NCI-H187 treated with DMSO at 0.1 percent for 48 hours (cell line): ENCODE data around the gene METTL3.

Source experiments
- DNase-seq: peaks from one replicate; lab custom pipeline; 2025; lab: John Stamatoyannopoulos, UW

Gene METTL3

DNA sequence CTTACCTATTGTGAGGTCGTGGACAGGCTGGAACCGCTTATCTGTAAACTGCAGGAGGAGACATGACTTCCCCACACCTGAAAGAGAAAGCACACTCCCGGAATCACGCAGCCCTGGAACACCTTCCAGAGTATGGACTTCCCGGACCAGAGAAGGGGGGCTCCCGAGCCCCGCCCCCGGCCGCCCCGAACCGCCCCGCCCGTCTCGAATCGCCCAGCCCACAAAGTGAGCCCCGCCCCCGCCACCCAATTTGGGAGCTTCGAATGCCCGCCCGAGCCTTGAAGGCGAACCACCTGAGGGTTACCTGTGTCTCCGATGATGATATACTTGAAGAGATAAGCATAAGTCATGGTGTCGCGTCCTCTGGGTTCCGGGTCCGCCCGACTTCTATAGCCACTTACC, 34.6 kb downstream of the METTL3 start:
- DNase-seq, result no peak

DNA sequence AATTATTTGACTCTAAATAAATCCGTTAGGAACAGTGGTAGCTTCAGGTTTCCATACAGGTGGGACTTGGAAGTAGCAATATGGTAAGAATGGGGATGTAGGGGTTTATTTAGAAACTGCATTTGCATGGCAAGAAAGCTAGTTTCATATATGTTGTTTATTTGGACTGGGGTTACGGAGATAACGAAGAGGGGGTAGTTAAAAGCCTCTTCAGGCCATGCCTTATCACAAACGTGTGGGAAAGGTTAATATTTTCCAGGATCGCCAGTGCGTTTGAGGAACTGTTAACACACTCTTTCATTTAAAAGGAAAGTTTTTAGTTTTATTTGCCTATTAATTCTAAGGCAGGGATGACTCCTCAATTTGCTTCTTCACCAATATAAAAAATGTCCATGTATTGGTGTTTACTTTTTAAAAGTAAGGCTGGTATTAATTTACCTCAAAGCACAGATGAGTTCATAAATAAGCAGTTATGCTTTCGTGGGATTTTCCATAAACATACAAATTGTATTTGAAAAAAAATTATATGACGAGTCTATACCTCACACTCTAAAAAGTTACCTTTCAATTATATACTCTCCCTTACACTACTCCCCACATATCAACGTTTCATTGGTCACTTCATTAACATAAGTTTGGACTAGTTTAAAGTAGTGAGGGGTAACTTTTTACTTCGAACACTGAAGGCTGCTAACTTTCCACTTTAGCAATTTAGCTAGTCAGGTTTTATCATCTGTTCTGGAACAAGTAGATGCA, 35.2 kb downstream of the METTL3 start:
- DNase-seq, result no peak

DNA sequence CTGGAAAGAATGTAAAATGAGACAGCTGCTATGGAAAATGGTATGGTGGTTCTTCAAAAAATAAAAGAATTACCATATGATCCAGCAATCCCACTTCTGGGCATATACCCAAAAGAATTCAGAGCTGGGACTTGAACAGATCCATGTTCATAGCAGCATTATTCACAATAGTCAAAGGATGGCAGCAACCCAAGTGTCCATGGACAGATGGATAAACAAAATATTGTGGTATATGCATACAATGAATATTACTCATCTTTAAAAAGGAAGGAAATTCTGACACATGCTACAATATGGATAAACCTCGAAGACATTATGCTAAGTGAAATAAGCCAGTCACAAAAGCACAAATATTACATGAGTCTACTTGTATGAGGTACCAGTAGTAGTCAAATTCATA, 43.5 kb downstream of the METTL3 start:
- DNase-seq, result no peak

DNA sequence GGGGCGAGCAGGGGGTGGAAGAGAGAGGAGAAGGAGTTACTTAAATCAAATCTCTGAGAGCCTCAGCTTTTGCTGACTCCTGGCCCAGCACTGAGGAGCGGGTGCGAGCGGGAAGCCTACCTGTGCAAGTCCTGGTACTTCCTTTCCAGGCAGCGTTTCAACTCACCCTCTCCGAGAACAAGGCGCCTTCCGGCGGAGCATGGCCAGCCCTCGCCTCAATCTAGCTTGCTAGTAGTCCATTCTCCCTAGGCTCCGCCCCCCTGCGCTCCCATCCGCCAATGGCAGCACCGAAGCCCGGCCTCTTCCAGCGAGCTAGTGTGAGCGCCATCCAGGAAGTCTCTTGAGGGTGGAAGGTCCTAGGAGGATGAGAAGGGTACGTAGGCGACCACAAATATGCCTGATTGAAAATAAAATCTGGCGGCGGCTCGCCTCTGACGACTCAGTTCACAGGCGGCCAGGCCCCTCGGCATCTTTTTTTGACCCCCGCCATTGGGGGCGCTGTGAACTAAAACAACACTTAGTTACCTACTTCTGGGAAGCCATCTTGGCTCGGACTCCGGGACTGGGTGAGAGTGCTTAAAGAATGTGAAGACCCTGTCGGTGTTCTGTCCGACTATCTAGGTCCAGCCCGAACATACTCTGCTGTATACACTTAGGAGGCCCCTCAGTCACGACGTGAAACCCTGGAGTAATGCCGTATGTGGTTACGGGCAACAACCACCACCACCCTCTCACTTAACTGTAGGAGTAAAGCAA, 55.0 kb downstream of the METTL3 start, which contains the start of gene CHD8:
Gene CHD8, minus strand, starts transcription at position 212 of the 756 bp plus-strand sequence. CDS start 24,480 bp downstream, outside the sequence.
- DNase-seq, result peak; percentile 98

DNA sequence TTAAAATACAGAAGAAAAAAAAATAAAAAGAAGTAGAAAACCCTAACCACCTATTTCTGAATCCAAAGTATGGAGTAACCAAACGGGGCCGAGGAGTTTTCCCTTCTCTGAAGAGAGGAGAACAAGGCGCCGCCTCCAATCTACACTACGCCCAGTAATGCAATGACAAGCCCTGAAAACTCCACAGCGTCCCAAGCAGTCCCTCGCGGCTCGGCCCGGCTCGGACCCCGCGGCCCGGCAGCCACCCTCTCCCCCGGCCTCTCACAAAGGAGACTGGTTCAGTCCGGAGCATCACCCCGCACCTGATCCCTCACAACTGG, 55.6 kb downstream of the METTL3 start:
- no peak for DNase-seq

DNA sequence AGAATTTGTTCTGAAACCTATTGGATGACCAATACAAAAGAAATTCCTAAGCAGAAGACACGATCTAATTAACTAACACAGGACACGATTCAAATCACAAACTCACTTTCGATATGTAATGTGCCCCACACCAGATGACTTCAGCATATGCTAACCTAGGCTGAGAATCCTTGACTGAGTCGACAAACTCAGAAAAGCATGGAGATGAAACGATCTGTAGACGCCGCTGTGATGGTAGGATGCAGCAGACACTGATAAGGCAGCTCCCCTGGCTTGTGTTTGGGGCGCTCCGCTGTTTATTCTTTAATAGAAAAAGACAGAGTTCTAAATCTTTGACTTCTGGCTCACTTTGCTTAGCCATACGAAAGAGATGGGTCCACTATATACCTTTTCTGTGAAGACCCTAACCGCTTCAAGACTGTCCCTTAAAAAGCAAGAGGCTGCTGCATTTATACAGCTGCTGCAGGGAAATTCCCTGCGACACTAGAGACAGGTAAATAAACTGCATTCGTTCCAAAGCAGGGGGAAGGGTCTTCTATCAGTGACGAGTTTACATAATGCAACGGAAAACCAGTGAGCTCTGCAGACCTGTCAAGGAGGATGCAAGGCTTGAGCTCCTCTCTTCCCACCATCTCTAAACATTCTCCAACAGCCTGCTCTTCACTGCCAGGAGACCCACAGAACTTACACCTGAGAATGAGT, 56.1 kb downstream of the METTL3 start:
- DNase-seq, result no peak

DNA sequence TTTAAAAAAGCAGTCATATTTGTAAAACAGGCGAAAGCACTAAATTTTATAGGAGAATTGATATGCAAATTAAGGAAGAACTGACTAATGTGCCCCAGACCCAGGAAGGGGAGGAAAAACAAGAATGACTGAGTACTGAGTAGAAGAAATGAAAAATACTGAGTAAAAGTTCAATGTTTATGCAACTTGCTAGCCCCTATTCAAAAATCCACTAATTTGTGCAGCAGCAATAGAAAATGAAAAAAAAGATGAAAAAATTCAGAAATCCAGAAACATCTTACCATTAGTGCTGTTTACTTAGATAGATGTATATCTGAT, 61.3 kb downstream of the METTL3 start:
- no peak for DNase-seq
